GM12878 (cell line): Measurements from ENCODE around the gene ZDHHC14. TPM values are rescaled to one million over a fixed set of nuclear protein-coding genes. Genes with fewer than 3 reads are reported as not detected.

ENCODE experiments used
- ATF7 ChIP-seq: fragments of 450-650 bp; IDR thresholded peaks from 2 replicates; pipeline ENCODE4 v1.6.1; 2016; ENCODE audit warnings: low read depth, mild to moderate bottlenecking
- BHLHE40 ChIP-seq, 2 experiments: fragments of 450-650 bp in 1 of 2; IDR thresholded peaks; 2 replicates each; pipeline ENCODE4 v1.6.1; 2011 to 2017; ENCODE audit warnings: low read depth in 2 of 2, borderline replicate concordance in 1 of 2, improper control_type of control experiment in 1 of 2, low read length in 1 of 2, mild to moderate bottlenecking in 1 of 2
- EP300 ChIP-seq, 2 experiments: fragments of 150-350 bp in 1 of 2; IDR thresholded peaks; 2 replicates each; pipeline ENCODE4 v1.6.1; 2011 to 2012; ENCODE audit warnings: low read depth in 2 of 2, low read length in 2 of 2, borderline replicate concordance in 1 of 2, improper control_type of control experiment in 1 of 2, inconsistent platforms in 1 of 2; ENCODE audit not compliant: control insufficient read depth in 1 of 2
- FOS ChIP-seq: IDR thresholded peaks from 3 replicates; pipeline ENCODE4 v1.6.1; 2011; ENCODE audit warnings: borderline replicate concordance; ENCODE audit not compliant: insufficient read length; ENCODE audit errors: extremely low read depth
- JUND ChIP-seq: IDR thresholded peaks from 2 replicates; pipeline ENCODE4 v1.6.1; 2012; ENCODE audit warnings: low read depth, mild to moderate bottlenecking, low read length, improper control_type of control experiment, moderate library complexity
- KLF5 ChIP-seq: fragments of 450-650 bp; IDR thresholded peaks from 2 replicates; pipeline ENCODE4 v1.6.1; 2014; ENCODE audit warnings: mild to moderate bottlenecking; ENCODE audit not compliant: partially characterized antibody
- MEF2B ChIP-seq: fragments of 450-650 bp; IDR thresholded peaks from 2 replicates; pipeline ENCODE4 v1.6.1; 2018; ENCODE audit warnings: mild to moderate bottlenecking, moderate library complexity; ENCODE audit not compliant: partially characterized antibody, poor library complexity, severe bottlenecking
- MTA2 ChIP-seq: fragments of 450-650 bp; IDR thresholded peaks from 2 replicates; pipeline ENCODE4 v1.6.1; 2016; ENCODE audit warnings: low read depth, mild to moderate bottlenecking, moderate library complexity
- PAX5 ChIP-seq: IDR thresholded peaks from 2 replicates; pipeline ENCODE4 v1.6.1; 2011; ENCODE audit warnings: low read depth, low read length, borderline replicate concordance
- SPI1 ChIP-seq: IDR thresholded peaks from 2 replicates; pipeline ENCODE4 v1.6.1; 2011; ENCODE audit warnings: low read depth, mild to moderate bottlenecking, low read length, moderate library complexity, borderline replicate concordance; ENCODE audit not compliant: insufficient read depth
- TBL1XR1 ChIP-seq: IDR thresholded peaks from 2 replicates; pipeline ENCODE4 v1.6.1; 2012; ENCODE audit warnings: low read depth, low read length, improper control_type of control experiment
- ZBED1 ChIP-seq: IDR thresholded peaks from 2 replicates; pipeline ENCODE4 v1.6.1; 2016; ENCODE audit warnings: borderline replicate concordance
- ZNF217 ChIP-seq: fragments of 450-650 bp; IDR thresholded peaks from 2 replicates; pipeline ENCODE4 v1.6.1; 2017; ENCODE audit warnings: antibody characterized with exemption, mild to moderate bottlenecking
- polyA plus RNA-seq, 11 experiments: library from polyadenylated mRNA; depleted of rRNA in 4 of 11; unstranded in 6 of 11; stranded (reverse) in 5 of 11; fragments of >200 nt; fragmentation: Nextera tagmentation in 4 of 11; fragmentation: Illumina TruSeq in 1 of 11; extraction: Ambion mirVana in 4 of 11; extraction: Trizol in 1 of 11; gene quantifications; 1 replicate in 1 of 11; 2 replicates in 10 of 11; pipeline versions ENCODE4 v1.2.1 to v1.2.3, GENCODE V29; 2011 to 2016; ENCODE audit warnings: inconsistent platforms in 2 of 11, missing spikeins in 2 of 11, low read depth in 1 of 11
- total RNA-seq, 4 experiments: library from RNA; depleted of rRNA in 3 of 4; stranded (reverse); fragments of >200 nt in 3 of 4; fragmentation: Illumina TruSeq in 1 of 4; extraction: Trizol in 1 of 4; gene quantifications; 2 replicates each; pipeline versions ENCODE4 v1.2.1 to v1.2.3, GENCODE V29; 2013 to 2021
- TF ChIP-seq, protein P1 (sequence below): fragments of 450-650 bp; IDR thresholded peaks from 2 replicates; pipeline ENCODE4 v1.6.1; 2018; ENCODE audit warnings: borderline replicate concordance, mild to moderate bottlenecking; ENCODE audit not compliant: partially characterized antibody
- TF ChIP-seq, protein P2 (sequence below): IDR thresholded peaks from 2 replicates; pipeline ENCODE4 v1.6.1; 2012; ENCODE audit warnings: low read length, inconsistent platforms
- TF ChIP-seq, protein P3 (sequence below): IDR thresholded peaks from 2 replicates; pipeline ENCODE4 v1.6.1; 2012; ENCODE audit warnings: low read depth, low read length, improper control_type of control experiment
- TF ChIP-seq, protein P4 (sequence below): fragments of 450-650 bp; formaldehyde crosslinking; IDR thresholded peaks from 2 replicates; pipeline ENCODE4 v1.4.0; 2022; ENCODE audit warnings: mild to moderate bottlenecking, moderate library complexity

Gene ZDHHC14
- total and polyA plus RNA-seq, 10 of the 15 experiments (the other 5 are each of a cell fraction or from before 2014, with no cell fraction given): 0.15 to 16.0 (median 0.76) TPM; not detected in 1

DNA sequence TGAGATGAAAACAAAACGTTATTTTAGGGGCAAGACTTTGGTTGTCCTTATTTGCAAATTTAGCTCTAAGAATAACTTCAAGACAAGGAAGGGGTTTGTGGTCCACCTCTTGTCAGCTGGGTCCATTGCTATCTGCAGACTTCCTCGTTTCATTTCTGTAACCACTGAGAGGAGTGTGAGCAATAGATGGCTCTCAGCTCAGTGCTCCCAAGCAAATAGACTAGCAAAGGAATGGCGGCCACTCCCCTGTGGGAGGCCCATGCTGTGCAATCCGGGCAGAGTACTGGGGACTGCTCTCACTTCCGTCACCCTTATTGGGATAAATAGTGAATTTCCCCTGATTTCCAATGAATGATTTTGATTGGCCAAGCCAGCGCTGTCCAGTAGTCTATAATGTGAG lies 176.6 kb downstream of the ZDHHC14 start (continued):
- TF ChIP-seq, protein P1, sequence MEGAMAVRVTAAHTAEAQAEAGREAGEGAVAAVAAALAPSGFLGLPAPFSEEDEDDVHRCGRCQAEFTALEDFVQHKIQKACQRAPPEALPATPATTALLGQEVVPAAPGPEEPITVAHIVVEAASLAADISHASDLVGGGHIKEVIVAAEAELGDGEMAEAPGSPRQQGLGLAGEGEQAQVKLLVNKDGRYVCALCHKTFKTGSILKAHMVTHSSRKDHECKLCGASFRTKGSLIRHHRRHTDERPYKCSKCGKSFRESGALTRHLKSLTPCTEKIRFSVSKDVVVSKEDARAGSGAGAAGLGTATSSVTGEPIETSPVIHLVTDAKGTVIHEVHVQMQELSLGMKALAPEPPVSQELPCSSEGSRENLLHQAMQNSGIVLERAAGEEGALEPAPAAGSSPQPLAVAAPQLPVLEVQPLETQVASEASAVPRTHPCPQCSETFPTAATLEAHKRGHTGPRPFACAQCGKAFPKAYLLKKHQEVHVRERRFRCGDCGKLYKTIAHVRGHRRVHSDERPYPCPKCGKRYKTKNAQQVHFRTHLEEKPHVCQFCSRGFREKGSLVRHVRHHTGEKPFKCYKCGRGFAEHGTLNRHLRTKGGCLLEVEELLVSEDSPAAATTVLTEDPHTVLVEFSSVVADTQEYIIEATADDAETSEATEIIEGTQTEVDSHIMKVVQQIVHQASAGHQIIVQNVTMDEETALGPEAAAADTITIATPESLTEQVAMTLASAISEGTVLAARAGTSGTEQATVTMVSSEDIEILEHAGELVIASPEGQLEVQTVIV: no peak
- TF ChIP-seq, protein P2, sequence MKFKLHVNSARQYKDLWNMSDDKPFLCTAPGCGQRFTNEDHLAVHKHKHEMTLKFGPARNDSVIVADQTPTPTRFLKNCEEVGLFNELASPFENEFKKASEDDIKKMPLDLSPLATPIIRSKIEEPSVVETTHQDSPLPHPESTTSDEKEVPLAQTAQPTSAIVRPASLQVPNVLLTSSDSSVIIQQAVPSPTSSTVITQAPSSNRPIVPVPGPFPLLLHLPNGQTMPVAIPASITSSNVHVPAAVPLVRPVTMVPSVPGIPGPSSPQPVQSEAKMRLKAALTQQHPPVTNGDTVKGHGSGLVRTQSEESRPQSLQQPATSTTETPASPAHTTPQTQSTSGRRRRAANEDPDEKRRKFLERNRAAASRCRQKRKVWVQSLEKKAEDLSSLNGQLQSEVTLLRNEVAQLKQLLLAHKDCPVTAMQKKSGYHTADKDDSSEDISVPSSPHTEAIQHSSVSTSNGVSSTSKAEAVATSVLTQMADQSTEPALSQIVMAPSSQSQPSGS: peak; percentile 76
- TF ChIP-seq, protein P3, sequence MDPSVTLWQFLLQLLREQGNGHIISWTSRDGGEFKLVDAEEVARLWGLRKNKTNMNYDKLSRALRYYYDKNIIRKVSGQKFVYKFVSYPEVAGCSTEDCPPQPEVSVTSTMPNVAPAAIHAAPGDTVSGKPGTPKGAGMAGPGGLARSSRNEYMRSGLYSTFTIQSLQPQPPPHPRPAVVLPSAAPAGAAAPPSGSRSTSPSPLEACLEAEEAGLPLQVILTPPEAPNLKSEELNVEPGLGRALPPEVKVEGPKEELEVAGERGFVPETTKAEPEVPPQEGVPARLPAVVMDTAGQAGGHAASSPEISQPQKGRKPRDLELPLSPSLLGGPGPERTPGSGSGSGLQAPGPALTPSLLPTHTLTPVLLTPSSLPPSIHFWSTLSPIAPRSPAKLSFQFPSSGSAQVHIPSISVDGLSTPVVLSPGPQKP: peak; percentile 59; the same call in 1 of the 2 replicates
- TF ChIP-seq TBL1XR1: peak; percentile 93
- TF ChIP-seq, protein P4, sequence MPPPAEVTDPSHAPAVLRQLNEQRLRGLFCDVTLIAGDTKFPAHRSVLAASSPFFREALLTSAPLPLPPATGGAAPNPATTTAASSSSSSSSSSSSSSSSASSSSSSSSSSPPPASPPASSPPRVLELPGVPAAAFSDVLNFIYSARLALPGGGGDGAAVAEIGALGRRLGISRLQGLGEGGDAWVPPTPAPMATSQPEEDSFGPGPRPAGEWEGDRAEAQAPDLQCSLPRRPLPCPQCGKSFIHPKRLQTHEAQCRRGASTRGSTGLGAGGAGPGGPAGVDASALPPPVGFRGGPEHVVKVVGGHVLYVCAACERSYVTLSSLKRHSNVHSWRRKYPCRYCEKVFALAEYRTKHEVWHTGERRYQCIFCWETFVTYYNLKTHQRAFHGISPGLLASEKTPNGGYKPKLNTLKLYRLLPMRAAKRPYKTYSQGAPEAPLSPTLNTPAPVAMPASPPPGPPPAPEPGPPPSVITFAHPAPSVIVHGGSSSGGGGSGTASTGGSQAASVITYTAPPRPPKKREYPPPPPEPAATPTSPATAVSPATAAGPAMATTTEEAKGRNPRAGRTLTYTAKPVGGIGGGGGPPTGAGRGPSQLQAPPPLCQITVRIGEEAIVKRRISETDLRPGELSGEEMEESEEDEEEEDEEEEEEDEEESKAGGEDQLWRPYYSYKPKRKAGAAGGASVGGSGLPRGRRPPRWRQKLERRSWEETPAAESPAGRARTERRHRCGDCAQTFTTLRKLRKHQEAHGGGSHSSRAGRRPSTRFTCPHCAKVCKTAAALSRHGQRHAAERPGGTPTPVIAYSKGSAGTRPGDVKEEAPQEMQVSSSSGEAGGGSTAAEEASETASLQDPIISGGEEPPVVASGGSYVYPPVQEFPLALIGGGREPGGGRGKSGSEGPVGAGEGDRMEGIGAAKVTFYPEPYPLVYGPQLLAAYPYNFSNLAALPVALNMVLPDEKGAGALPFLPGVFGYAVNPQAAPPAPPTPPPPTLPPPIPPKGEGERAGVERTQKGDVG (CRISPR knock-in tag): no peak
- TF ChIP-seq BHLHE40 (IDR thresholded peaks at IDR 0.05; ENCODE audit: borderline replicate concordance in 1 of 2, low read depth in 2 of 2, low read length in 1 of 2): peak; percentile 52 to 81; a peak in 3 of 4 replicates
- TF ChIP-seq PAX5: peak; percentile 66; the same call in 1 of the 2 replicates
- peak; percentile 81 for TF ChIP-seq SPI1
- no peak for TF ChIP-seq FOS
- TF ChIP-seq MEF2B: peak; percentile 91
- TF ChIP-seq JUND: peak; percentile 34; the same call in 1 of the 2 replicates
- peak; percentile 47; the same call in 1 of the 2 replicates for TF ChIP-seq MTA2
- peak; percentile 95 for TF ChIP-seq ZNF217
- TF ChIP-seq KLF5: no peak
- peak; percentile 50; the same call in 1 of the 2 replicates for TF ChIP-seq ATF7
- TF ChIP-seq EP300 (IDR thresholded peaks at IDR 0.05; ENCODE audit: borderline replicate concordance in 1 of 2, control insufficient read depth in 1 of 2, low read depth in 2 of 2, low read length in 2 of 2): peak; percentile 87 to 92; a peak in 3 of 4 replicates
- TF ChIP-seq ZBED1: no peak
